ENCODE data around the gene PRKD3. TPM values are rescaled to one million over a fixed set of nuclear protein-coding genes. Genes with fewer than 3 reads are reported as not detected.

Gene PRKD3
- total RNA-seq, 1 experiment from 2014 or later: 23.9 TPM

DNA sequence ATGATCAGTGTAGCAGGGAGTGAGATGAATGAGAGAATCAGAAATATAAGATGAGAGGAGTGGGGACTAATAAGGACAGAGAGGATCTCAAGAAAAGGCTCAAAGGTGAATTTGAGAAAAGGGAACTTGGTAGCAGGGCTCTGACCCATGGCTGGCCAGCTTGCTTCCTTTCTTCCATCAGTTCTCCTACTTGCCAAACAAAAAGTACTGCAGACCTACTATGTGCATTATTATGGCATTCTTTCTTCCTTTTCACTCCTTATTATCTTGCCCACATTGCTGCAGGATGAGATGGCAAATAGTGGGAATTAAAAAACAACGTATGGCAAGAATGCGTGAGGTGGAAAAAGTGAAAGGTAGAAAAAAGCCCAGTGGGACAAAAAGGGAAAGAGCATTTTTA is 33.0 kb downstream of the PRKD3 start:
- CTCF ChIA-PET: interaction anchor here (0.6 to 0.7 kb wide), 2 partner anchors 124 to 586 kb away, joined by 3 read pairs; no protein-coding TSS in a partner anchor
- H3K4me3 Mint-ChIP-seq (ENCODE audit: unreplicated experiment): no peak overlapping the region
- no peak overlapping the region for H3K27ac Mint-ChIP-seq (ENCODE audit: low read depth, unreplicated experiment)
- peaks cover 34% of the 10 kb centered on the region for H3K36me3 Mint-ChIP-seq (ENCODE audit: insufficient read depth, unreplicated experiment)
- H3K9me3 Mint-ChIP-seq (ENCODE audit: unreplicated experiment): no peaks in the 10 kb centered on the region
- TF ChIP-seq, protein P1, sequence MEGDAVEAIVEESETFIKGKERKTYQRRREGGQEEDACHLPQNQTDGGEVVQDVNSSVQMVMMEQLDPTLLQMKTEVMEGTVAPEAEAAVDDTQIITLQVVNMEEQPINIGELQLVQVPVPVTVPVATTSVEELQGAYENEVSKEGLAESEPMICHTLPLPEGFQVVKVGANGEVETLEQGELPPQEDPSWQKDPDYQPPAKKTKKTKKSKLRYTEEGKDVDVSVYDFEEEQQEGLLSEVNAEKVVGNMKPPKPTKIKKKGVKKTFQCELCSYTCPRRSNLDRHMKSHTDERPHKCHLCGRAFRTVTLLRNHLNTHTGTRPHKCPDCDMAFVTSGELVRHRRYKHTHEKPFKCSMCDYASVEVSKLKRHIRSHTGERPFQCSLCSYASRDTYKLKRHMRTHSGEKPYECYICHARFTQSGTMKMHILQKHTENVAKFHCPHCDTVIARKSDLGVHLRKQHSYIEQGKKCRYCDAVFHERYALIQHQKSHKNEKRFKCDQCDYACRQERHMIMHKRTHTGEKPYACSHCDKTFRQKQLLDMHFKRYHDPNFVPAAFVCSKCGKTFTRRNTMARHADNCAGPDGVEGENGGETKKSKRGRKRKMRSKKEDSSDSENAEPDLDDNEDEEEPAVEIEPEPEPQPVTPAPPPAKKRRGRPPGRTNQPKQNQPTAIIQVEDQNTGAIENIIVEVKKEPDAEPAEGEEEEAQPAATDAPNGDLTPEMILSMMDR (IDR thresholded peaks at IDR 0.05; ENCODE audit: unreplicated experiment): no peak
- no peak for DNase-seq (ENCODE audit: unreplicated experiment)
- H3K4me1 Mint-ChIP-seq (ENCODE audit: insufficient read depth, unreplicated experiment): peaks cover 13% of the 10 kb centered on the region
- intact Hi-C loops (cut with micrococcal nuclease): no loop called here
- POLR2A ChIA-PET: no interaction called here
- H3K27me3 Mint-ChIP-seq (ENCODE audit: insufficient read depth, unreplicated experiment): no peaks in the 10 kb centered on the region
- no TSS peak for BruUV-seq (replicated peaks)

DNA sequence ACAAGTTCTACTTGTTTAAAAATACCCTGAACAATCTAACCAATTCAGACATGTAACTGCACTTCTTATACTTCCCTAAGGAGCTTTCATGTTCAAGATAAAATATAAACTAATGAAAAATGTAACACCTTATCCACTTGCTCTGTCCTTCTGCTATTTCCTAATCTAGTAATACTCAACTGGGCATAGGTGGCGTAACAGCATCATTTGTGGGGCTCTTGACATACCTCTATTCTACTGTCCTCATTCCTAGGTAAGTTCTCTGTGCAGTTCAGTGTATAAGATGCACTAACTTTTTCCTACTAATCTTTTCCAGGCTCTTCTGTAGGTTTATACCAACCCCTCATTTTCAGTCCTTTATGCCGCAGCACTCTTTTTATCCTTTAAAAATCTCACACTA is 36.7 kb downstream of the PRKD3 start:
- H3K9me3 Mint-ChIP-seq (ENCODE audit: unreplicated experiment): no peaks in the 10 kb centered on the region
- H3K27me3 Mint-ChIP-seq (ENCODE audit: insufficient read depth, unreplicated experiment): no peaks in the 10 kb centered on the region
- CTCF ChIA-PET: interaction anchor here (0.7 kb wide), 2 partner anchors 11 to 104 kb away, joined by 3 to 4 read pairs; no protein-coding TSS in a partner anchor
- POLR2A ChIA-PET: interaction anchor here (0.9 to 1.3 kb wide), 2 partner anchors 38 to 53 kb away, joined by 3 read pairs; no protein-coding TSS in a partner anchor
- peaks cover 44% of the 10 kb centered on the region for H3K36me3 Mint-ChIP-seq (ENCODE audit: insufficient read depth, unreplicated experiment)
- H3K4me1 Mint-ChIP-seq (ENCODE audit: insufficient read depth, unreplicated experiment): peaks cover 12% of the 10 kb centered on the region
- intact Hi-C loops (cut with micrococcal nuclease): loop anchor here (1.0 to 5.0 kb wide), 3 partner anchors 108 to 589 kb away; no protein-coding TSS in a partner anchor
- no TSS peak for BruUV-seq (replicated peaks)
- no peak overlapping the region for H3K4me3 Mint-ChIP-seq (ENCODE audit: unreplicated experiment)
- peak; percentile 47 for DNase-seq (ENCODE audit: unreplicated experiment)
- H3K27ac Mint-ChIP-seq (ENCODE audit: low read depth, unreplicated experiment): no peak overlapping the region
- TF ChIP-seq, protein P1 (IDR thresholded peaks at IDR 0.05; ENCODE audit: unreplicated experiment): peak; percentile 24

DNA sequence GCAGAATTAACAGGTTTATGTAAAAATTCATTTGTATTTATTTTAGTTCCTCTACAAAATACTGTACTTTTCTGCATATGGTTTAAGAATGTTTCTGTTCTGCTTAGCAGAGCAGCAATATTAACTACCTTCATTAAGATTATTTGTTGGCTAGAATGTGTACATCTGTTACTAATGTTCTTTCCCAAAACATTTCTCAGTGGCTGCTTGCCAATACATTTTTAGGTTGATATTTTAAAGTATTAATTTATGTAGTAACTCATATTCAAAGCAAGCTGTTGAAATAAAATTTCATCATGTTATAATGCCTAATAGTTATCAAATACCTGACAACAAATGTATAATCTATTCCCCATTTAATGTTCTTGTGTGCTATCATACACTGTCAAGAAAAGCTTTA is 40.3 kb downstream of the PRKD3 start:
- H3K4me3 Mint-ChIP-seq (ENCODE audit: unreplicated experiment): no peak overlapping the region
- no peak for DNase-seq (ENCODE audit: unreplicated experiment)
- POLR2A ChIA-PET: interaction anchor here (0.6 to 1.5 kb wide), 5 partner anchors 11 to 597 kb away, joined by 3 to 6 read pairs (median 3); no protein-coding TSS in a partner anchor
- no peaks in the 10 kb centered on the region for H3K9me3 Mint-ChIP-seq (ENCODE audit: unreplicated experiment)
- BruUV-seq (replicated peaks): no TSS peak
- CTCF ChIA-PET: interaction anchor here (0.6 kb wide), 1 partner anchor 34 kb away, joined by 3 read pairs; no protein-coding TSS in a partner anchor
- H3K27me3 Mint-ChIP-seq (ENCODE audit: insufficient read depth, unreplicated experiment): no peaks in the 10 kb centered on the region
- peaks cover 46% of the 10 kb centered on the region for H3K36me3 Mint-ChIP-seq (ENCODE audit: insufficient read depth, unreplicated experiment)
- TF ChIP-seq, protein P1 (IDR thresholded peaks at IDR 0.05; ENCODE audit: unreplicated experiment): no peak
- no peak overlapping the region for H3K27ac Mint-ChIP-seq (ENCODE audit: low read depth, unreplicated experiment)
- intact Hi-C loops (cut with micrococcal nuclease): no loop called here
- H3K4me1 Mint-ChIP-seq (ENCODE audit: insufficient read depth, unreplicated experiment): peaks cover 11% of the 10 kb centered on the region

DNA sequence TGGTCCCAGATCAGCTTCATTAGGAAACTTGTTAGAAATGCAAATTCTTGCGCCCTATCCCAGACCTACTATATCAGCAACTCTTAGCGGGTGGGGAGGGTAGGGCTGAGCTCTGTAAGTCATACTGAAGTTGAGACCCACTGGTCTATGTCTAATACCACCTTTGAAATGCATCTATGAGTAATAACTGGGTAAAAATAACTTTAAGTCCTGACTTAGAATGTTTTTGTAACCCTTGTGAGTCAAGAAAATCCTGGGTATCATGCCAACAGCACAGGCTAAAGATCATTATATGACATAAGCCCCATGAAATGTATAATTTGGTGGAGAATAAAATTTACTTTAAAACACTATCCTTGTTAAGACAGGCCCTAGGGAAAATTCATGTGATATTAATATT is 41.4 kb downstream of the PRKD3 start:
- no peaks in the 10 kb centered on the region for H3K9me3 Mint-ChIP-seq (ENCODE audit: unreplicated experiment)
- BruUV-seq (replicated peaks): no TSS peak
- H3K27me3 Mint-ChIP-seq (ENCODE audit: insufficient read depth, unreplicated experiment): no peaks in the 10 kb centered on the region
- H3K36me3 Mint-ChIP-seq (ENCODE audit: insufficient read depth, unreplicated experiment): peaks cover 41% of the 10 kb centered on the region
- peak overlapping the region; percentile 14 for H3K27ac Mint-ChIP-seq (ENCODE audit: low read depth, unreplicated experiment)
- TF ChIP-seq, protein P1 (IDR thresholded peaks at IDR 0.05; ENCODE audit: unreplicated experiment): no peak
- no peak overlapping the region for H3K4me3 Mint-ChIP-seq (ENCODE audit: unreplicated experiment)
- intact Hi-C loops (cut with micrococcal nuclease): no loop called here
- ChIA-PET POLR2A (interaction anchor here (0.6 to 1.7 kb wide), 2 partner anchors 11 to 39 kb away, joined by 3 to 7 read pairs; no protein-coding TSS in a partner anchor), CTCF (interaction anchor here (0.7 to 1.0 kb wide), 3 partner anchors 11 to 595 kb away, joined by 3 to 4 read pairs (median 3); no protein-coding TSS in a partner anchor)
- DNase-seq (ENCODE audit: unreplicated experiment): peak; percentile 75
- peaks cover 11% of the 10 kb centered on the region for H3K4me1 Mint-ChIP-seq (ENCODE audit: insufficient read depth, unreplicated experiment)

Measured in MCF 10A (cell line).